Cardiac septum (tissue), 1 donor: ENCODE results near the gene PKHD1. TPM values are rescaled to one million over a fixed set of nuclear protein-coding genes. Genes with fewer than 3 reads are reported as not detected.
"Not testable (repeated sequence)": the region's sequence is repeated elsewhere in the genome, so short reads cannot be mapped to it uniquely, and the experiment has no call there.

Experiments used
- DNase-seq: peaks from one replicate; pipeline ENCODE4 v3.0.0-alpha.2; 2020; ENCODE audit warnings: low spot score
- intact Hi-C: fragments of 100-400 bp; cut with DNase I; formaldehyde crosslinking; loops from one replicate; pipeline ENCODE4 v1.14.0; 2022
- total RNA-seq: library from RNA; stranded (reverse); fragmentation: NEBNext Ultra II Directional; extraction: Animal tissue kit (Norgen Biotek cat#: 25700); gene quantifications from one replicate; pipeline ENCODE4 v1.2.1, GENCODE V29; 2021
- donor health status: DM: no; HTN: no; CAD: no.

Gene PKHD1
- total RNA-seq, 1 donor from 2014 or later = 0.03 TPM

GRCh38 chr6:51949526-51949925, 137.9 kb downstream of the PKHD1 start:
- intact Hi-C loops = no loop called here
- DNase-seq = no peak

GRCh38 chr6:51939695-51940094, 147.7 kb downstream of the PKHD1 start:
- intact Hi-C loops, DNase-seq: not testable (repeated sequence)

- no peak for DNase-seq
- intact Hi-C loops = no loop called here
Measured at GRCh38 chr6:51936531-51937290, 150.7 kb downstream of the PKHD1 start.

GRCh38 chr6:51934098-51934497, 153.3 kb downstream of the PKHD1 start:
- no peak for DNase-seq
- intact Hi-C loops = no loop called here

GRCh38 chr6:51932956-51933355, 154.5 kb downstream of the PKHD1 start:
- DNase-seq = no peak
- intact Hi-C loops = no loop called here

GRCh38 chr6:51930602-51931001, 156.8 kb downstream of the PKHD1 start:
- no peak for DNase-seq
- intact Hi-C loops = no loop called here

GRCh38 chr6:51929934-51930574, 157.4 kb downstream of the PKHD1 start:
- intact Hi-C loops = no loop called here
- no peak for DNase-seq

- intact Hi-C loops = no loop called here
- no peak for DNase-seq
Measured at GRCh38 chr6:51928320-51928719, 159.1 kb downstream of the PKHD1 start.

GRCh38 chr6:51927450-51927849, 160.0 kb downstream of the PKHD1 start:
- no peak for DNase-seq
- intact Hi-C loops = no loop called here

GRCh38 chr6:51926125-51926524, 161.3 kb downstream of the PKHD1 start:
- intact Hi-C loops = no loop called here

GRCh38 chr6:51922479-51922878, 164.9 kb downstream of the PKHD1 start:
- intact Hi-C loops, DNase-seq: not testable (repeated sequence)

More at GRCh38 chr6:51926125-51926524, 161.3 kb downstream of the PKHD1 start:
- no peak for DNase-seq

GRCh38 chr6:51918347-51918746, 169.1 kb downstream of the PKHD1 start:
- intact Hi-C loops, DNase-seq: not testable (repeated sequence)

- no peak for DNase-seq
Measured at GRCh38 chr6:51915098-51915497, 172.3 kb downstream of the PKHD1 start.

GRCh38 chr6:51913265-51913664, 174.1 kb downstream of the PKHD1 start:
- no peak for DNase-seq
- intact Hi-C loops = no loop called here

More at GRCh38 chr6:51915098-51915497, 172.3 kb downstream of the PKHD1 start:
- intact Hi-C loops = no loop called here

- DNase-seq = no peak
- intact Hi-C loops = no loop called here
Measured at GRCh38 chr6:51910851-51911250, 176.6 kb downstream of the PKHD1 start.

- intact Hi-C loops = no loop called here
- no peak for DNase-seq
Measured at GRCh38 chr6:51908243-51908642, 179.2 kb downstream of the PKHD1 start.

- intact Hi-C loops = no loop called here
- DNase-seq = no peak
Measured at GRCh38 chr6:51901766-51902764, 185.3 kb downstream of the PKHD1 start.

- intact Hi-C loops = no loop called here
- no peak for DNase-seq
Measured at GRCh38 chr6:51893366-51893765, 194.0 kb downstream of the PKHD1 start.

- DNase-seq = no peak
- intact Hi-C loops = no loop called here
Measured at GRCh38 chr6:51892750-51893149, 194.7 kb downstream of the PKHD1 start.

GRCh38 chr6:51892339-51892738, 195.1 kb downstream of the PKHD1 start:
- intact Hi-C loops = no loop called here
- DNase-seq = no peak
